Body of pancreas (tissue), 4 donors: ENCODE results near the gene LSM8.

ENCODE experiments used
- POLR2A ChIP-seq, 3 donors: fragments of 450-650 bp; IDR thresholded peaks; one replicate each; pipeline ENCODE4 v1.6.1; 2016; ENCODE audit warnings: antibody characterized with exemption in 3 of 3, mild to moderate bottlenecking in 2 of 3
- TF ChIP-seq, protein P1 (sequence below), 7 experiments: fragments of 450-650 bp in 4 of 7; fragments of 200-600 bp in 3 of 7; sonication (generic) in 3 of 7; IDR thresholded peaks; one replicate each; pipeline ENCODE4 v1.5.1; 2016 to 2019; ENCODE audit warnings: antibody characterized with exemption in 7 of 7

DNA sequence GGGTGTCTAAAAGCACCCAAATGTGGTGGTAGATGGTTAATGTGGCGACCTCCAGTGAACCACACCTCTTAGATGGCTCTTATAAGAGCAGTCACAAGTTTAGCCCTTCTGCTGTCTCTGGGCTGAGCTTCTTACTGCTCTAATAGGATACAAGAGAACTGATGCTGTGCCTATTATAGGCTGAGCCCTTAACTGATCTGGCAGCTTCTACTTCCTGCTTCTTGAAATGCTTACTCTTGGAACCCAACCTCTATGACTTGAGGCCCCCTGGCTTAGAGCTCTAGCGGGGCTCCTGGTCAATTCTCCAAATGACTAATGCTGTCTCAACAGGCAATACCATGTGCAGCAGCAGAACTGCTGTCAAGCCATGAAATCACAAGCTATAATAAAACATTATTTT is 35.0 kb upstream of the LSM8 start:
- TF ChIP-seq, protein P1, sequence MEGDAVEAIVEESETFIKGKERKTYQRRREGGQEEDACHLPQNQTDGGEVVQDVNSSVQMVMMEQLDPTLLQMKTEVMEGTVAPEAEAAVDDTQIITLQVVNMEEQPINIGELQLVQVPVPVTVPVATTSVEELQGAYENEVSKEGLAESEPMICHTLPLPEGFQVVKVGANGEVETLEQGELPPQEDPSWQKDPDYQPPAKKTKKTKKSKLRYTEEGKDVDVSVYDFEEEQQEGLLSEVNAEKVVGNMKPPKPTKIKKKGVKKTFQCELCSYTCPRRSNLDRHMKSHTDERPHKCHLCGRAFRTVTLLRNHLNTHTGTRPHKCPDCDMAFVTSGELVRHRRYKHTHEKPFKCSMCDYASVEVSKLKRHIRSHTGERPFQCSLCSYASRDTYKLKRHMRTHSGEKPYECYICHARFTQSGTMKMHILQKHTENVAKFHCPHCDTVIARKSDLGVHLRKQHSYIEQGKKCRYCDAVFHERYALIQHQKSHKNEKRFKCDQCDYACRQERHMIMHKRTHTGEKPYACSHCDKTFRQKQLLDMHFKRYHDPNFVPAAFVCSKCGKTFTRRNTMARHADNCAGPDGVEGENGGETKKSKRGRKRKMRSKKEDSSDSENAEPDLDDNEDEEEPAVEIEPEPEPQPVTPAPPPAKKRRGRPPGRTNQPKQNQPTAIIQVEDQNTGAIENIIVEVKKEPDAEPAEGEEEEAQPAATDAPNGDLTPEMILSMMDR (IDR thresholded peaks at IDR 0.05): no peak
- no peak for TF ChIP-seq POLR2A (IDR thresholded peaks at IDR 0.05)
